MM.1S (cell line): ENCODE results near the gene PPP2R2C.

ENCODE experiments used
- EZH2 ChIP-seq: fragments of 300-600 bp; sonication (generic); optimal IDR thresholded peaks from 2 replicates; pipeline ENCODE3; 2017; ENCODE audit warnings: low read depth, mild to moderate bottlenecking, antibody characterized with exemption, low read length, mixed read lengths
- TF ChIP-seq, protein P1 (sequence below): fragments of 300-600 bp; sonication (generic); IDR thresholded peaks from 2 replicates; pipeline ENCODE4 v1.5.1; 2016; ENCODE audit warnings: antibody characterized with exemption, low read length, mixed read lengths

DNA sequence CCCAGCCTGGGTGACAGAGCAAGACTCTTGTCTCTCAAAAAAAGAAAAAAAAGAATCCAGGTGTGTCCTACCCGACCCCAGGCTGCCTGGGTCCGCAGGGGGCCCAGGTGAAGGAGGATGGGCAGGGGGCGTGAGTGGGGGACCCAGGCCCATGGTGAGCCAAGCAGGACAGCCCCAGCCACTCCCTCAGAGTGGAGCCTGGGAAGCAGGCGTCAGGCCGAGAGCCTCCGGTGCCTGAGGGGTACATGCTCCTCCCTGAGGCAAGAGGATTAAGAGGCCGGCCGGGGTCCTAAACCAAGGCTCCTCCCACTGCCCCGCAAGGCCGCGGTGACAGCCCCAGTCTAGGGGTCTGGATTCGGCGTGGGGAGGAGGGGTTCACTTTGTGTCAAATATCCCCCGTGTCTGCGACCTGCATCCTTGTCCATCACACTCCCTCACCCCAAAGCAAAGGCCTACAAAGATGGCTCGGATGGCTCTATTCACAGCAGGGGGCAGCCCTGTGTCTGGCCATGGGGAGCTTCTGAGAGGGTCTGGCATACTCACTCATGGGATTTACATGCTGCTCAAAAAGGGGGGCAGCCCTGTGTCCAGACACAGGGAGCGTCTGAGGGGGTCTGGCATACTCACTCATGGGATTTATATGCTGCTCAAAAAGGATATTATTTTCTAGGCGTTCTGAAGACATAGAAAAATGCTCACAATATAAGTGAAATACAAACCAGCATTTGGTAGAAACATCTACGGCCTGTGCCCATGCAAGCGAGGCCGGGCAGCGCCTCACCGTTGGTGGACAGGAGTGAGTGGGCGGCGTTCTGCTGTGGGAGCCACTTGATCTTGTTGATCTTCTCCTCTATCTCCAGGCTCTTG, 94.6 kb downstream of the PPP2R2C start:
- TF ChIP-seq, protein P1, sequence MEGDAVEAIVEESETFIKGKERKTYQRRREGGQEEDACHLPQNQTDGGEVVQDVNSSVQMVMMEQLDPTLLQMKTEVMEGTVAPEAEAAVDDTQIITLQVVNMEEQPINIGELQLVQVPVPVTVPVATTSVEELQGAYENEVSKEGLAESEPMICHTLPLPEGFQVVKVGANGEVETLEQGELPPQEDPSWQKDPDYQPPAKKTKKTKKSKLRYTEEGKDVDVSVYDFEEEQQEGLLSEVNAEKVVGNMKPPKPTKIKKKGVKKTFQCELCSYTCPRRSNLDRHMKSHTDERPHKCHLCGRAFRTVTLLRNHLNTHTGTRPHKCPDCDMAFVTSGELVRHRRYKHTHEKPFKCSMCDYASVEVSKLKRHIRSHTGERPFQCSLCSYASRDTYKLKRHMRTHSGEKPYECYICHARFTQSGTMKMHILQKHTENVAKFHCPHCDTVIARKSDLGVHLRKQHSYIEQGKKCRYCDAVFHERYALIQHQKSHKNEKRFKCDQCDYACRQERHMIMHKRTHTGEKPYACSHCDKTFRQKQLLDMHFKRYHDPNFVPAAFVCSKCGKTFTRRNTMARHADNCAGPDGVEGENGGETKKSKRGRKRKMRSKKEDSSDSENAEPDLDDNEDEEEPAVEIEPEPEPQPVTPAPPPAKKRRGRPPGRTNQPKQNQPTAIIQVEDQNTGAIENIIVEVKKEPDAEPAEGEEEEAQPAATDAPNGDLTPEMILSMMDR, result no peak
- TF ChIP-seq EZH2, result no peak
